LoVo (cell line): ENCODE results near the gene AFAP1L1.
A peak's percentile ranks its signal among the peaks of the same experiment; 100 is the strongest.
"Not testable (repeated sequence)": the region's sequence is repeated elsewhere in the genome, so short reads cannot be mapped to it uniquely, and the experiment has no call there.

Experiments used
- DNase-seq: peaks from one replicate; pipeline ENCODE4 v3.0.0-alpha.2; 2016; ENCODE audit warnings: low spot score

The AFAP1L1 gene

DNA sequence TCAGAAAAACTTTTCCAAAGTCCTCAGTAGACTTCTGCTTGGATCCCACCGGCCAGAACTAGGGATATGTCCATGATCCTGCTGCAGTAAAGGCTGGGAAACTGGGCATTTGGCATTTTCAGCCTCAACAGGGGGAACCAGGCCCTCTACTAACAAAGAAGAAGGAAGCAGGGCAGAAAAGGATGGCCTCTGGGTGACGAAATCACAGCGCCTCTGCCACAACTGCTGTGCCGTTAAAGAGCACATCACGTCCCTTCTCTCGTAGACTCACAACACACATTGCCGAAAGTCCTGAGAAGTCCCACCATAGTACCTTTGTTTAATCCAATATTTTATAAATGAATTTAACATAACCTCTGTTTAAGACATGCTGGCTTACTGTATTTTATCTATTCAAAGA lies 10.4 kb upstream of the AFAP1L1 start:
- DNase-seq: no peak

- no peak for DNase-seq
Observed at GRCh38 chr5:149262315-149262714, 9.3 kb upstream of the AFAP1L1 start.

GRCh38 chr5:149264439-149265067 lies 7.1 kb upstream of the AFAP1L1 start:
- no peak for DNase-seq

DNA sequence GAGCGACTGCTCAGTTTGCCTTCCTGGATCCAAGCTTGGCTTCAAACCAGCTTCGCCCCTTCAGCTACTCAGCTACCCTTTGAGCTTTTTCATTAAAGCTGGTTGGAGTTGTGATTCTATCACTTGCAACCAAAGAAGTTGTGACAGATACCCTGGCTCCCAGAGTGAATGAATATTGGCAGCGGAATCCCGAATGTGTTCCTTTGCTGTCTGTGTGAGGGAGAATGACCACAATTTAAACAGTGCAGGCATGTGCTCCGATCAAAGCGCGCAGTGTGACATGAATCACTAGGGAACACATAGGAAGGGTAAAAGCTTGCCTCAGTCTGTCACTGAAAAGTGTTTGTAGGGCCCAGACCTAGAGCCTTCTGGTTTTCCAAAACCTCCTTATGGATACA lies 6.6 kb upstream of the AFAP1L1 start:
- no peak for DNase-seq

GRCh38 chr5:149265597-149265996 lies 6.1 kb upstream of the AFAP1L1 start:
- no peak for DNase-seq

DNA sequence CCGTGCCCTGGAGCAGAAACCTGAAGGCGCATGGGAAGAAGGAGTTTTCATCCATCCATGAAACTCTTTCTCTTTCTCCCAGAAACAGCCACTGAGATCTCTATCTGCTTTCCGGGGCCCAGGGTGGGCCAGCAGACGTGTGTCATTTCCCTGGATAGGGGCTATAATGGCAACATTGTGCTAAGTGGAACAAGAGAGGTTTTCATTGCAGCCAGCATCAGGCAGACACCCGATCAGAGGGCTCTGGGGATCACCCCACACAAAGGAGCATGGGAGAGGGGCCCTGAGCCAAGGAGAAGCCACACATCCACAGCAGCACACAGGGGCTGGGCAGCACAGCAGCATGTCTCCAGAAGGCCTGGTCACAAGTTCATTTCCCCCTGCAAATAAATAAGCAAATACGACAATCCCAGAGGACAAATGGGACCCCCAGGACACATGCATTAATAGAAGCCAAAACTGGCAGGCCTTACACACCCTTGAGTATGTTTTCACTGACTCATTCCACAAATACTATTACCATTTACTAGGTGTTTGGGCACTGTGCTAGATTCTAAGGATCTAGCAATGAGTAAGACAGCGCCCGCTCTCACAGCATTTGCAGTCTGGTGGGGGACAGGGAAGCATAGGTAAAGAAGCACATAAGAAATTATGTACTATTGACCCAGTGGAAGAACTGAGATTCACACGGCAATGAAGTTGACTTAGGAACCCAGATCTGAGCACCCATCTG lies 4.3 kb upstream of the AFAP1L1 start:
- DNase-seq: no peak

DNA sequence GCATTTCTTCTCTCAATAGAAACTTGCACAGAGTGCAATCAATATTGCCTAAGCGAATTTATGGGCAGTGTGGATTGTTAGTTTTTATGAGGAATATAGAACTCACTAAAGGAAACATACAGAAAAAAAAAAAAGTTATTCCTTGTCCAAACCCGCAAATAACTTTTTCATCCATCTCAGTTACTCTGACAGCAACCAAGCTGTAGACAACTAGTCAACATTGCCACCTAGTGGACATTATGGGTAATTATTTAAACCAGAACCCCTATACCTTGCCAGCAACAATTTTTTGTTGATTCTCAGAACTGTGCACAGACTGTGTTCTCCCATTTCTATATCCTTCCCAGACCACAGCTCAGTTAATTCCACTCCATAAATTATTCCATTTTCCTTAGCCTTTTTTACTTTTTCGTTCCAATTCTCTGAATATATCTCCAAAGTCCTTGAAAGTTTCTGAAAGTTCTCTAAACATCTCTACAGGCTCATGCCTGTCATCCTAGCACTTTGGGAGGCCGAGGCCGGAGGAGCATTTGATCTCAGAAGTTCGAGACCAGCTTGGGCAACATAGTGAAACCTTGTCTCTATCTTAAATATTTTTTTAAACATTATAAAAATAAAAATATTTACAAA lies 2.6 kb upstream of the AFAP1L1 start:
- DNase-seq: peak; percentile 82

DNA sequence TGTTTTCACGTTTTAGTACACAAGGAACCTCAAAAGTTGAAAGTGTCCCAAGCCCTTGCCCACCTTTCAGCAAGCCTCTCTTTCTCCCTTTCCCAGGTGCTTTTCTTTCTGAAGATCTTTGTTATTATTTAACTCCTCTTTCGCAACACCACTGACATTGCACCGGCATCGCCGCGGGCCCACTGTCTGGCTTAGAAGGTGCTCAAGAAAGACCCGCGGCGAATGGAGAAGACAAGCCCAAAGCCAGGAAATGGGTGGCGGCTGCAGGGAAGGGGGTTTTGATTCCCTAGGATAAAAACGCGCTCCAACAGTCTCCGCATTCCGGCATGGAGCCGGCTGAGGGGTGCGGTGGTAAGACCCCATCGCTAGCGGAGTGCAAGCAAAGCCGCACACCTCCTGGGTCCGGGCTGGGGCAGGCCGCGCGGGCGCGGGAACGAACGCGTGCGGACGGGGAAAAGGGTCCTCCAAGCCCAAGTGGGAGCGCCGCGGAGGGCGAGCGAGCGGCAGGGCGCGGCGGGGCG lies 404 bp upstream of the AFAP1L1 start:
- DNase-seq: peak; percentile 38

DNA sequence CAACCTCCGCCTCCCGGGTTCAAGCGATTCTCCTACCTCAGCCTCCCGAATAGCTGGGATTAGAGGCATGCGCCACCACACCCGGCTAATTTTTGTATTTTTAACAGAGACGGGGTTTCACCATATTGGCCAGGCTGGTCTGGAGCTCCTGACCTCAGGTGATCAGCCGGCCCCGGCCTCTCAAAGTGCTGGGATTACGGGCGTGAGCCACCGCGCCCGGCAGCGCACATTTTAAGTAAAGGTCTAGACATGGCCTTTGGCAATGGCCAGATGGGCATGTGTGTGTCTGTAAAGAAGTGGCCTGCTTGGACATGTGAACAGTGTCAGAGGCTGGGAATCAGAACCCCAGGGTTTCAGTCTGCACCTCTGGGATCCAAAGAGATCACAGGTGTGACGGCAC lies 1.1 kb downstream of the AFAP1L1 start:
- DNase-seq: not testable (repeated sequence)

DNA sequence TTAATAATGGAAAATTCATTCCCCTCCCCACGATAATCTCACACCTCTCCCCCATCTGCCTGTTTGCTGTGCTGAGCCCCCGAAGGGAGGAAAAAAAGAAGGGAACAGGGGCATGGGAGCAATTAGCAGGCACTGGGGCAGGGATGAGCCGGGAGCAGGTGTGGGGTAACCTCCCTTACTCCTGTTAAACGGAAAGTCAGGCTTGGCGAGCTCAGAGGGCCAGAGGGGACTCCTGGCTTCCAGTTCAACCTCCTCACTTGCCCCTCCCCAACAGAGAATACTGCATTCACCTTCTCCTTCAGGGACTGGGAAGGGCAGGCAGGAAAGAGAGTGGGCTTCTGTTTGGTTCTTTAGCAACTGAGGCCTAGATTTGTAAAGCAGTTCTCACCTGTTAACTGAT lies 1.6 kb downstream of the AFAP1L1 start:
- DNase-seq: no peak

GRCh38 chr5:149273950-149274349 lies 2.3 kb downstream of the AFAP1L1 start:
- no peak for DNase-seq

GRCh38 chr5:149274939-149275338 lies 3.3 kb downstream of the AFAP1L1 start:
- DNase-seq: no peak

DNA sequence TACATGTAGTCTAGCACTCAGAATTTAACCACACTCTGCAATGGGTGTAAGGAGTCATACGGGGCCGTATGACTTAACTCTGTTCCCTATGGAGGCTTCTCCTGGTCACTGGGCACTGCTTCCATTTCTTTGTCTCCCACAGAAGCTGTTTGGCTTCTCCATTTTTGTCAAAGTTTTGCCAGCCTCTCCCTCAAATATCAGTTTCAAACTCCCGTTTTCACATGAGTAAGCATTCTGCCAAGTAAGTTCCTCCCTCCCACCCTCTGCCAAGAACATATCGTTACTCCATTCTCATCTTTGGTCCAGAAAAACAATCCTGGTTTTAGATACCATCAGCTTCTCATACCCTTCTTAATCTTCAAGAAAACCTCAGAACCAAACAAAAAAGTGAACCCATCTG lies 6.1 kb downstream of the AFAP1L1 start:
- DNase-seq: no peak

GRCh38 chr5:149278451-149279210 lies 7.0 kb downstream of the AFAP1L1 start:
- no peak for DNase-seq

- DNase-seq: no peak
Observed at GRCh38 chr5:149279661-149280060, 8.0 kb downstream of the AFAP1L1 start.

DNA sequence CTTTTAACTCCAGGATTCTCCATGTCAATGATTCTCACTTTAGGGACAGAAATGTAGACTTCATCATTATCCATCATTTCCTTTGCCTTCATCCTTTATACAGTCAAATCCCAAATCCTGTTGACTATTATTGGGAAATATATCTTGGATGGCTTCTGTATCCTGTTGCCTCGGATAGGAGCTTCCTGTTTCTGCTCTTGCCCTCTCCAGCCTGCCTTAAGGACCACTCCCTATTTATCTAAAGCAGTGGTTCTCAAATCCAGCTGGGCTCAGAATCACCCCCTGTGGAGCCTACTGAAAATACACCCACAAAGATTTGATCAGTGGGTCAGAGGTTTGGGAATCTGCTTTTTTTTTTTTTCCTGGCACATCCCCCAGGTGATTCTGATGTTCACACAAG lies 8.5 kb downstream of the AFAP1L1 start:
- no peak for DNase-seq

DNA sequence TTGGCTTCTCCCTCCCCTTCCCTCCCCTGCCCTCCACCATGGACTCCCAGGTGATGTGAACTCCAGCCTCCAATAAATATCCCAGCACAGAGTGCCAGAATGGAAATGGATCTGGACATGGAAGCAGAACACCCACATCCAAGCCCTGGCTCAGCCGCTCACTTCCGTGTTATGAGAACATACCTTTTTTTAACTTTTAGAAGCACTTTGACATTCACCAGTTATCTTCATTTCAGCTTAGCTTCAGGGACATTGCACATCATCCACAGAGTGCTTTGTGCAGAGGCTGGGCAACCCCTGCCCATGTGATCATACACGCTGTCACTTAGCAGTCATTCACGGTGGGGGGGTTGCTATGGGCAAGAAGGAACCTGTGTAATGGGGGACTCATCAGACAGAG lies 9.1 kb downstream of the AFAP1L1 start:
- DNase-seq: no peak

GRCh38 chr5:149282027-149282965 lies 10.6 kb downstream of the AFAP1L1 start:
- no peak for DNase-seq

GRCh38 chr5:149282966-149283332 lies 11.3 kb downstream of the AFAP1L1 start:
- no peak for DNase-seq

DNA sequence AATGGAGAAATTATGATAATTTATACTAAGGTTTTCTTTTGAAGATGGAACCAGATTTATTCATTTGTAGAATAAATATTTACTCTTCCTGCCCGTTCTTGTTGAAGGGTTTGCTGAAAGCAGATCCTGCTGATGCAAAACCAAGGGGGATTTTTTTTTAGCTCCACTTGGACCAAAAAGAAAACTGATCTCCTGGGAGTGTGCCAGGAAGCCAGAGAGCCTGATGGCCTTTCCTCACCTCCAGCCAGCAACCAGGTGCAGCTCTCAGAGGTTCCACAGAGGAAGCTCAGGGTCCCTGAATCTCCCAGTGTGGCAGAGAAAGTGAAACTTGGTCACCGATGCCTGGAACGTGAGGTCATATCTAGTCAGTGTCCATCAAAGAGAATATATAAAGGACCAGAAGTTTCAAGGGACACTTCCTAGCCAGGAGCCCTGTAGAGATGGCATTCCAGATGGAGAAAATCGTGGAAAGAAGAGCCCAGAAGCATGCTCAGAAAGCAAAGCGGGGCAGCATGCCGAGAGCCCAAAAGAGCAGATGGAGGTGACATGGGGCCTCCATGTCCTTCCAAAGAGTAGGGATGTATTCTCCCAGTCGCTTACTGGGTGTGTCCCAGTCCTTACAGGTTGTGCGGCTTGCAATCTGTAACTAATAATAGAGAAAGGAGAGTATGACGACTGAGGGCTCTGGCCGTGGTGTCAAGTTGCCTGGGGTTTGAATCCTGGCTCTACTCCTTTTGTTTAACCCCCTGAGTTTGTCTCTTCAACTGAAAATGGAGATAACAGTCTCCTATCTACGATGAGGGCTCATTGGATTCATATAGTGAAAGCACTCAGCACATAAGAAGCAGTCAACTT lies 12.2 kb downstream of the AFAP1L1 start:
- no peak for DNase-seq
